IPS-15b (cell line): ENCODE results near the gene UTP18.

Experiments
- H3K27me3 ChIP-seq: one replicate; pipeline ENCODE4 v1.6.1; 2013; ENCODE audit warnings: low read length; ENCODE audit not compliant: control insufficient read depth, insufficient read depth
- H3K36me3 ChIP-seq: one replicate; pipeline ENCODE4 v1.6.1; 2013; ENCODE audit warnings: low read length; ENCODE audit not compliant: control insufficient read depth, insufficient read depth
- H3K4me1 ChIP-seq: one replicate; pipeline ENCODE4 v1.6.1; 2013; ENCODE audit warnings: mild to moderate bottlenecking, low read length; ENCODE audit not compliant: control insufficient read depth, insufficient read depth
- H3K4me3 ChIP-seq: one replicate; pipeline ENCODE4 v1.5.1; 2013; ENCODE audit warnings: low read depth, low read length
- H3K9ac ChIP-seq: one replicate; pipeline ENCODE4 v1.6.1; 2013; ENCODE audit warnings: low read depth, mild to moderate bottlenecking, low read length
- H3K9me3 ChIP-seq: one replicate; pipeline ENCODE4 v1.6.1; 2013; ENCODE audit warnings: mild to moderate bottlenecking, low read length; ENCODE audit not compliant: control insufficient read depth, insufficient read depth

The UTP18 gene

GRCh38 chr17:51342257-51342656 is 81.9 kb downstream of the UTP18 start:
- H3K4me3 ChIP-seq = no peak overlapping the region
- H3K9me3 ChIP-seq = no peaks in the 10 kb centered on the region
- no peaks in the 10 kb centered on the region for H3K36me3 ChIP-seq
- no peaks in the 10 kb centered on the region for H3K4me1 ChIP-seq
- H3K9ac ChIP-seq = no peak overlapping the region
- H3K27me3 ChIP-seq = no peaks in the 10 kb centered on the region

DNA sequence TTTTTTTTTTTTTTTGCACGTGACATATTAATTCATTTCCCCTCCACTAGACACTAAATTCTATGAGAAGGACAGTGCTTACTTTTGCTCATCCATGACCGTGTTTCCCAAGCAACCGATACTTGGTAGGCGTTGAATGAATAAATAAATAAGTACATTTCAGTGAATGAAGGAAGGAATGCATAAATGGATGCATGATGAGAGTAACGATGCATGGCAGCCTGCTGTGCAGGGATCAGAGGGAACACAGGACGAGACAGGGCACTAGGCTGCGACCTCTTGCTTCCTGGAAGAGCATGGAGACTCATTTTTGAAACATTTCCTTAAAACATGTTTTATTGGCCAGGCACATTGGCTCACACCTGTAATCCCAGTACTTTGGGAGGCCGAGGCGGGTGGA is 84.2 kb downstream of the UTP18 start:
- H3K9ac ChIP-seq = no peak overlapping the region
- no peak overlapping the region for H3K4me3 ChIP-seq
- H3K36me3 ChIP-seq = no peaks in the 10 kb centered on the region
- no peaks in the 10 kb centered on the region for H3K4me1 ChIP-seq
- no peaks in the 10 kb centered on the region for H3K27me3 ChIP-seq
- H3K9me3 ChIP-seq = no peaks in the 10 kb centered on the region

DNA sequence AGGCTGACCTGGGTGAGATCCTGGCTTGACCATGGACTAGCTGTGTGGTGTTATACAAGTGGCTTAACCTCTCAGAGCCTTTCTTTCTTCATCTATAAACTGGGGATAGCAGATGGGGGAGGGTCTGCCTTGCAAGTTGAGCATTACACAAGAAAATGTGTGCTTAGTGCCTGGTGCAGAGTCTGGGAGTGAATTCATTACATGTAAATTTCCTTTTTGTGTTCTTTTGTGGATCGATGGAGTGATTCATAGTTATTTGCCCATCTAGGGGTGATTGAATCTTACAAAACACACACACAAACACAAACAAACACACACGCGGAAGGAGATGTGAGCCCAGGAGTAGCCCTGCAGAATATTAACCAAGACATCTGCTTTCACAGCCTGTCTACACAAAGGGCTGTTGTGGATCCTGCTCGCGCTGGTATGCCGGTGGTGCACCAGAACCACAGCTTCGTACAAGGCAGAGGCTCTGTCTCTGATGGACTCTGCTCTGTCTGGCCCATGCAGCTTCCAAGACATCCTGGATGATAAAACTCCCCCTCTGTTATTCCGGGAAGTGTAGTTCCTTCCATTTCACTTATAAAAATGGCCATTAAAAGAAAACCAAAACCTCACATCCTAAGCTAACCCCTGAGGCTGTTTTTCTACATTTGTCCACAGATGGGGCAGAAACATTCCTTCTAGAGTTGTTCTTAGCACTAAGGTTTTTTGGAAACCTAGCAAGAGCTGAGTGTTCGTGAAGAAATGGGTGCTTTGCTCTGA is 86.1 kb downstream of the UTP18 start:
- Histone ChIP-seq H3K4me1 (no peaks in the 10 kb centered on the region), H3K27me3 (no peaks in the 10 kb centered on the region), H3K36me3 (no peaks in the 10 kb centered on the region), H3K4me3 (no peak overlapping the region), H3K9me3 (no peaks in the 10 kb centered on the region), H3K9ac (no peak overlapping the region)
